HG02870 (cell line): Measurements from ENCODE around the gene GJA4.
"Not testable (repeated sequence)": the region's sequence is repeated elsewhere in the genome, so short reads cannot be mapped to it uniquely, and the experiment has no call there.

ENCODE experiments used
- ATAC-seq: cut with Tn5 transposase; IDR thresholded peaks from one replicate; pipeline ENCODE4 v1.9.1; 2021; ENCODE audit warnings: mild to moderate bottlenecking, moderate library complexity; ENCODE audit not compliant: unreplicated experiment

The GJA4 gene

DNA sequence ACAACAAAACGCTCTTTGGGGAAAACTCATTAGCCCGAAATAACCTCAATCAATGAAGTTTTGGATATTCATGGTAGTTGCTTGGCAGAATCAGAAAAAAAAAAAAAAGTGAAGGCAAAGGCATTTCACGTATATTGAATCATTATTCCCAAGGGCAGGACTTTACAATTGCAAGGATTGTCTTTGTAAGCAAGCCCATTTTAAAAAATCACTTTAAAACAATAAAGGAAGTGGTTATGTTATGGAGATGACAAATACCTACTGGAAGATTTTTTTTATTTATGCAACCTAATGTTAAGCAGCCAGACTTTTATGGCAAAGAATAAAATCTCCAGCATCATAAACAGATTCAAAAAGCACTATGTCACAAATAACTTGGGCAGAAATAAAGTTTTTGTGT lies 23.9 kb upstream of the GJA4 start:
- ATAC-seq = no peak

DNA sequence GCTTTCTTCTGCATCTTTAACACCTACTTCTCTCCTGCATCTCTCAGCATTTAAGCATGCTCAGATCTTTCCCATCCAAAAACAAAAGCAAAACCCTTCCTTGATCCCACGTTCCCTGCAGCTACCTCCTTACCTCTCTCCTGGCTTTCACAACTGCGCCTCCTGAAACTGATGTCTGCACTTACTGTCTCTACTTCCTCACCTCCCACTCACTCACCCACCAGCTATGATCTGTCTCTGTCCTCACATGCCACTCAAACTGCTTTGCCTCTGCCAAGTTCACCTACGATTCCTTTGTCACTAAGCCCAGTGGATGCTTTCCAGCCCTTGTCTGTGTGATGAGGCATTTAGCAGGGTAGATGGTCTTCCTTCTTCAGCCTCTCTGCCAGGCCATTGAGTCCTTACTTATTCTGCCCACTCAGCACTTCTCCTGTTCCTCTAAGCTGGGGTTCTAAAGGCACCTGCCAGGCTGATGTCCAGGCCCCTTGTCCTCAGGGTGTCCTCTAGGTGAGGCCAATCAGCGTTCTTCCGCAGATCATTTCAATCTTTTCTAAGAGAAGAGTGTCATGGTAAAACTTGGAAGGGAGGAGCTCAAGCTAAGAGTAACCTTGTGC lies 21.8 kb upstream of the GJA4 start:
- ATAC-seq = no peak

DNA sequence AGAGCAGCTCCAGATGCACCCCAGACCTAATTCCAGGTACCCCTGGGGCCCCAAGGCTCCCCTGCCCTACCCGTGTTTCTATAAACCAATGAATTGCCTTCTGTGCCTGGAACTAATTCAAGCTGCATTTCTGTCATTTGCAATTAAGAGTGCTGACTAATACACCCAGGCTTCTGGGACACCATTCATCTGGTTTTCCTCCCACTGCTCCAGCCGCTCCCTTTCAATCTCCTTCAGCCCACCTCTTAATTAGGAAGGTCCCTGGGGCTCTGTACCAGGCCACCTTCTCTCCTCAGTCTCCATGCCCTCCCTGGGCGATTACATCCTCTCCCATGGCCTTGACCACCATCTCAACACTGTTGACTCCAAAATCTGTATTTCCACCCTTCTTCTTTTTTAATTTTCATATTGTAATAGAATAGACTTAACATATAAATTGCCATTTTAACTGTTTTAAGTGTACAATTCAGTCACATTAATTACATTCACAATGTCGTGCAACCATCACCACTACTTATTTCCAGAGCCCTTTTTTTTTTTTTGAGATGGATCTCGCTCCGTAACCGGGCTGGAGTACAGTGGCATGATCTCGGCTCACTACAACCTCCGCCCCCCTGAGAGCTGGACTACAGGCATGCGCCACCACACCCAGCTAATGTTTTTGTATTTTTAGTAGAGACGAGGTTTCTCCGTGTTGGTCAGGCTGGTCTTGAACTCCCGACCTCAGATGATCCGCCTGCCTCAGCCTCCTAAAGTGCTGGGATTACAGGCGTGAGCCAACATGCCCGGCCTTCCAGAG lies 21.0 kb upstream of the GJA4 start:
- no peak for ATAC-seq

DNA sequence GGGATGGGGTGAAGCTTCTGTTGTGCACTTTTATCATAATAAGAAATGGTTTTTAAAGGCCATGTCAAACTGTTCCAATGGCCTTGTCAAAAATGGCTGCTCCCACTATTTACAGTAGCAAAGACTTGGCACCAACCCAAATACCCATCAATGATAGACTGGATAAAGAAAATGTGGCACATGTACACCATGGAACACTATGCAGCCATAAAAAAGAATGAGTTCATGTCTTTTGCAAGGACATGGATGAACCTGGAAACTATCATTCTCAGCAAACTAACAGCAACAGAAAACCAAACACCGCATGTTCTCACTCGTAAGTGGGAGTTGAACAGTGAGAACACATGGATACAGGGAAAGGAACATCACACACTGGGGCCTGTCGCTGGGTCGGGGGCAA lies 19.7 kb upstream of the GJA4 start:
- not testable (repeated sequence) for ATAC-seq

DNA sequence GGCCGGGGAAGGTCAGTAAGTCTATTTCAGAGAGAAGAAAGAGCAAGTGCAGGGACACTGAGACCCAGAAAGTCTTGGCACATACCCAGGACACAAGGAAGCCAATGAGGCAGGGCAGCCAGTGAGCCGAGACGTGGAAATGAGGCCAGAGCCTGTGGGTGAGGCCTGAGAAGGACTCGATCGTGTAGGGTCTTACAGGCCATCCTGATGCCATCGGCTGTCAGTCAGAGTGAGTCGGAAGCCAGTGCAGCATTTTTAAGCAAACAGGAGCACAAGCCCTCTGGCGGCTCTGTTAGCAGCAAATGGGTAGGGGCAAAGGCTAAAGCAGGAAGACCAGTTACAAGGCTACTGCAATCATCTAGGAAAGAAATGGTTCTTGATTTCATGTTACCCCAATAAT lies 17.8 kb upstream of the GJA4 start:
- no peak for ATAC-seq

DNA sequence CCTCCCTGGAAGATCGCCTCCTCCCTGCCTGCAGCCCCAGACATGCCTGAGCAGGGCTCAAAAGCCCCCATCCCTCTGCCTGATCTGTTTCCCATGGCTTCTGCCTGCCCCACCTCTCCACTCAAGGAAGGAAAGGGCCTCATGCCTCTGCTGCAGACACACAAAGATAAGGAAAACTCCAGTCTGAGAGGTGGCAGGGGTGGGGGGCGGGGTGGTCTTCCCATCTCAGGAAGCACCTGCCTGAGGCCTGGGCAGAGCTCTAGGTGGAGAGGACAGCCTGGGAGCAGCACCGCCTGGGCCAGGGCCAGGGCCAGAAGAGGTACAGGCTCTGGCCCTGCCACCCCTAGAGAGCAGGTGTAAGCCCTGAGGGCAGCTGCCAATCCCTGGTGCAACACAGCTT lies 15.9 kb upstream of the GJA4 start:
- ATAC-seq = no peak

DNA sequence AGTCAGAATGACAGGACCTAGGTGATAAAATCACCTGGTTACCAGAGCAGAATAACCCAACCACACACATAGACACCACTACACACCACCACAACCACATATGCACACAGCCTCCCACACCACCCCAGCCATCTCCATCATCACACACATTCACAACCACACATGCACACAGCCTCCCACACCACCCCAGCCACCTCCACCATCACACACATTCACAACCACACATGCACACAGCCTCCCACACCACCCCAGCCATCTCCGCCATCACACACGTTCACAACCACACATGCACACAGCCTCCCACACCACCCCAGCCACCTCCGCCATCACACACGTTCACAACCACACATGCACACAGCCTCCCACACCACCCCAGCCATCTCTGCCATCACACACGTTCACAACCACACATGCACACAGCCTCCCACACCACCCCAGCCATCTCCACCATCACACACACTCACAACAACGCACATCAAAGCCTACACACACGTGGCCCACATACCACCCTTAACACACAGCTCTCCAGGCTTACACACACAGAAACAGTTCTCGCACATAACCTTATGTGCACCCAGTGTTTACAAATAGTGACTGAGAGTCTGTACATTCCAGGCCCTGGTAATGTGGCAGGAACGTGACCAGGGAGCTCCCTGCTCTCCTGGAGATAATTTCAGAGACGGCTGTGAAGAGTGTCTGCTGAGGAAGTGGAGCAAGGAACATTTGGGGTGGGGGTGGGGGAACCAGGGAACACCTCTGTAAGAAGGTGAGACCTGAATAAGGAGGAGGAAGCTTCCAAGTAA lies 15.1 kb upstream of the GJA4 start:
- no peak for ATAC-seq

DNA sequence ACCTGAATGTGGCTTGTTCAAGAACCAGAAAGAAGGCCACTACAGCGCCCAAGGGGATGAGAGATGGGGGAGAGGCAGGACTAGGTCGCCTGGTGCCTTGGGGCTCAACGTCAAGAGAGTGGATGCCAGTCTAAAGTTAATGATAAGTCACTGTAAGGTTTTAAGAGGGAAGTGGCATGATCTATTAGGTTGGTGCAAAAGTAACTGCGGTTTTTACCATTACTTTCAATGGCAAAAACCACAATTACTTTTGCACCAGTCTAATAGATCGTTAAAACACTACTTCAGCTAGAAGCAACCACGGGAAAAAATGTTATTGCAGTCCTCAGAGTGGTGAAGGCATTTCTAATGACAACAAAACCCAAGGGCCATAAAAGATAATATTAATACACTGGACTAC lies 14.4 kb upstream of the GJA4 start:
- ATAC-seq = no peak

DNA sequence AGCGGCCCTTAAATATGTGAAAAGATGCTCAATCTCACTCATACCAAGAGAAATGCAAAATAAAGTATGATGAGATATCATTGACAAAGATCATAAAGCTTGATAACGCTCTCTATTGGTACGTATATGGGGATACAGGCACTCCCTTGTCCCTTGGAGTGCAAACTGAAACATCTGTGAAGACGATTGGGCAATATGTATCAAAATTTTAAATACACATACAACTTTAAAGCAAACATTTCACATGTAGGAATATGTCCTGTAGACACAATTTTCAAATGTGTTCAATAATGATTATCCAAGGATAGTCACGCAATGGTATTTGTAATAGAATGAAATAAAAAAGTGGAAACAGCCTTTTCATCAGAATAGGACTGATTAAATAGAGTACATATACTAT lies 13.8 kb upstream of the GJA4 start:
- ATAC-seq = no peak

DNA sequence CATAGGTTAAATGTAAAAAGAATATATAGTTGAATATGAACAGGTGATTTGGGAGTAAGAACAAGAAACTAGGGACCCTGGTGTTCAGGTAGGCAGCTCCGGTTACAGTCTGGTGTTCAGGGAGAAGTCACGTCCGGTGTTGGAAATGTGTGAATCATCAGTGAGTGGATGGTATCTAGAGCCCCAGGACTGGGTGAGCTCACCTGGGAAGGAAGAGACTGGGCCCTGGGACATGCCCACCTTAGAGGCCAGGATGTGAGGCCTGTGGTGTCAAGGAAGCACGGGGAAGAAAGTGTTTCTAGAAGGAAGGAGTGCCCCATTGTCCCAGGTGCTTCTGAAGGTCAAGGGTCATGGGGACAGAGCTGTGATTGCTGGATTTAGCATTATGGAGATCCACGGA lies 13.3 kb upstream of the GJA4 start:
- ATAC-seq = no peak

DNA sequence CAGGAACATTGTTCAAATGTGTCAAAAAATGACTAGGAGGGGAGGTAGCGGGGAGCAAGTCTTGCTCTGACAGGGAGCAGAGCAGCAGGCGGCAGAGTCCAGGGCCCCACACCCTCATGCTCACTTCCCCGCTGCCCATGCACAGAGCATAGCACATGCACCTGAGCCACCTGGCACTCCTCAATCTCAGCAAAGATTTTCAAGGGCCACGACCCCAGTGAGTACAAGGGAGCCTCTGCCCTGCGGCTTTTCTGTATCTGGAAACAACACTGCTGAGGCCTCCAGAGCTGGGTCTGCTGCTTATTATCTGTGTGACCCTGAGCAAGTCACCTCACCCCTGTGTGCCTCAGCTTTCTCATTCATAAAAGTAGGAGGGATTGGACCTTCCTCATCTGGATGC lies 12.8 kb upstream of the GJA4 start:
- no peak for ATAC-seq

DNA sequence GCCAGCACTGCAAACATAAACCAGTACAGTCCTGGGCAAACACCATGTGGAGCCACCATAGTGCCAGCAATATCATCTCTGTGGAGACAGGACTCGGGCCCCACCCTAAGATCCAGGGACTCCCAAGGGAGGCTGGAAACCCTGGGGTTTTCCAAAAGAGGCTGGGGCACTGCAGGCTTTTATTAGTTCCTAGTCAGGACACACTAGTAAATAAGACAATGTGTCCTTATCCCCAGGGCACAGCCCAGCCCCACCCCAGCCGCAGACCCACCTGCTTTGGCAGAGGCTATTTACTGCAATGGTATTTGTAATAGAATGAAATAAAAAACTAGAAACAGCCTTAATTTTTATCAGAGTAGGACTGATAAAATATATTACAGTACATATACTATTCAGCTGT lies 12.3 kb upstream of the GJA4 start:
- ATAC-seq = no peak

DNA sequence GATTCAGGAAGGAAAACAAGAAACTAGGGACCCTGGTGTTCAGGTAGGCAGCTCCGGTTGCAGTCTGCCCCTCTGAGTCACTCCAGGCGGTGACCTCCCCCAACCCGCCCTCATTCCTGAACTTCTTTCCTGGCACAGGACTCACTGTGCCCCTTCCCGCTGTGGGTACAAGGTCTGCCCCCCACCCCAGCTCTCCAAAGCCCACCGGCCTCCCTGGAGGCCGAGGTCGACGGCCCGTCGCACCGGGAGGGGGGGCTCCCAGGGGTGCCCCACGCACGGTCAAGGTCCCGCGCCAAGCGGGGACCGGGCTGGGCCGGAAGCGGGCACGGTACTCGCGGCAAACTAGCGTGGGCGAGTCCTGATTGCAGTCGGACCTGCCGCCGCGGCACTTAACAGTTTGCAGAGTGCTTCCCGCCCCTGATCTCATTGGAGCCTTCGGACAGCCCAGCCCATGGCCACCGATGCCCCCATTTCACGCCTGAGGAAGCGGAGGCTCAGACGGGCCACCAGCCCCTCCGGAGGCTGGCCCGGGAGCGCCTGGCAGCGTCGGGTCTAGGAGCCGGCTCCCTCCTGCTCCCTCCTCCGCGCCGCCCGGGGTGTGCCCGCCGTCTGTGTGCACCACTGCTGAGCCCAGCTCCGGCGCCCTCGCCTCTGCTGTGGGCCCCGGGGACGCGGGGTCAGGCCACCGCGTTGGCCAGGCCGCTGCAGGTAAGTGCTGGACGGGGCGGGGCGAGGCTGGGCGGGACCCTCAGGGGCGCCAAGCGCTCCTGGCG lies 11.5 kb upstream of the GJA4 start, which contains the start of gene GJB3:
Gene GJB3 (plus strand): TSS at position 144 of the 773 bp plus-strand sequence. CDS start 3,549 bp downstream, outside the sequence.
- ATAC-seq = no peak

DNA sequence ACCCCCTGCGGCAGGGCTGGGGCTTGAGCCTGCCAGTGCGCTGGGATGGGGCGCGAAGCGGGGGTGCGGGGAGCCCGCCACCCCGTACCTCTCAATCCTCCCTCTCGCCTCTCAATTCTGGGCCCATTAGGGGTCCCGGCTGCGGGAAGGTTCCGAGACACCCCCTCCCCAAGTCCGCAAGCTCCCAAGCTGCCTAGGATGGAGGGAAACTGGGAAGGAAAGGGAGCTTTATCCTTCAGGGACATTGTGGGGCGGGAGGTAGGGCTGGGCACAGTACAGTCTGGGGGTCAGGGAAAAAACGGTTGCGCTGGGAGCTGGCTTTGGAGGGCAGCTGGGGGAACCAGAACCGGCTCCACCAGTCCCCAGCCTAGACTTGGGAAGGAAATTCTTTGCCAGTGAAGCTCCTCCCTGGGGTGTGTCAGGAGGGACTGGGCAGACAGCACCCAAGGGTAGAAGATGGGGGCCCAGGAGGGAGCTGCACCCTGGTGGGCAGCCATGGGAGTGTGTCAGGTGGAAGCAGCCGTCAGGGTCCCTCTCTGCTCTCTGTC lies 10.9 kb upstream of the GJA4 start:
- no peak for ATAC-seq

DNA sequence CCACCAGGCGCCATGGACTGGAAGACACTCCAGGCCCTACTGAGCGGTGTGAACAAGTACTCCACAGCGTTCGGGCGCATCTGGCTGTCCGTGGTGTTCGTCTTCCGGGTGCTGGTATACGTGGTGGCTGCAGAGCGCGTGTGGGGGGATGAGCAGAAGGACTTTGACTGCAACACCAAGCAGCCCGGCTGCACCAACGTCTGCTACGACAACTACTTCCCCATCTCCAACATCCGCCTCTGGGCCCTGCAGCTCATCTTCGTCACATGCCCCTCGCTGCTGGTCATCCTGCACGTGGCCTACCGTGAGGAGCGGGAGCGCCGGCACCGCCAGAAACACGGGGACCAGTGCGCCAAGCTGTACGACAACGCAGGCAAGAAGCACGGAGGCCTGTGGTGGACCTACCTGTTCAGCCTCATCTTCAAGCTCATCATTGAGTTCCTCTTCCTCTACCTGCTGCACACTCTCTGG lies 8.0 kb upstream of the GJA4 start:
- ATAC-seq = no peak

DNA sequence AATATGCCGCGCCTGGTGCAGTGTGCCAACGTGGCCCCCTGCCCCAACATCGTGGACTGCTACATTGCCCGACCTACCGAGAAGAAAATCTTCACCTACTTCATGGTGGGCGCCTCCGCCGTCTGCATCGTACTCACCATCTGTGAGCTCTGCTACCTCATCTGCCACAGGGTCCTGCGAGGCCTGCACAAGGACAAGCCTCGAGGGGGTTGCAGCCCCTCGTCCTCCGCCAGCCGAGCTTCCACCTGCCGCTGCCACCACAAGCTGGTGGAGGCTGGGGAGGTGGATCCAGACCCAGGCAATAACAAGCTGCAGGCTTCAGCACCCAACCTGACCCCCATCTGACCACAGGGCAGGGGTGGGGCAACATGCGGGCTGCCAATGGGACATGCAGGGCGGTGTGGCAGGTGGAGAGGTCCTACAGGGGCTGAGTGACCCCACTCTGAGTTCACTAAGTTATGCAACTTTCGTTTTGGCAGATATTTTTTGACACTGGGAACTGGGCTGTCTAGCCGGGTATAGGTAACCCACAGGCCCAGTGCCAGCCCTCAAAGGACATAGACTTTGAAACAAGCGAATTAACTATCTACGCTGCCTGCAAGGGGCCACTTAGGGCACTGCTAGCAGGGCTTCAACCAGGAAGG lies 7.4 kb upstream of the GJA4 start:
- ATAC-seq = no peak

DNA sequence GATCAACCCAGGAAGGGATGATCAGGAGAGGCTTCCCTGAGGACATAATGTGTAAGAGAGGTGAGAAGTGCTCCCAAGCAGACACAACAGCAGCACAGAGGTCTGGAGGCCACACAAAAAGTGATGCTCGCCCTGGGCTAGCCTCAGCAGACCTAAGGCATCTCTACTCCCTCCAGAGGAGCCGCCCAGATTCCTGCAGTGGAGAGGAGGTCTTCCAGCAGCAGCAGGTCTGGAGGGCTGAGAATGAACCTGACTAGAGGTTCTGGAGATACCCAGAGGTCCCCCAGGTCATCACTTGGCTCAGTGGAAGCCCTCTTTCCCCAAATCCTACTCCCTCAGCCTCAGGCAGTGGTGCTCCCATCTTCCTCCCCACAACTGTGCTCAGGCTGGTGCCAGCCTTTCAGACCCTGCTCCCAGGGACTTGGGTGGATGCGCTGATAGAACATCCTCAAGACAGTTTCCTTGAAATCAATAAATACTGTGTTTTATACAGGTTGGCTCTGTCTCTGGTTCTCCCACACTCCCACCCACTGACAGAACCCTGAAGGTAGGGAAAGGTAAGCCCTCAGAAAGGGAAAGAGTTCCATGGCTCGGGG lies 6.8 kb upstream of the GJA4 start:
- no peak for ATAC-seq

DNA sequence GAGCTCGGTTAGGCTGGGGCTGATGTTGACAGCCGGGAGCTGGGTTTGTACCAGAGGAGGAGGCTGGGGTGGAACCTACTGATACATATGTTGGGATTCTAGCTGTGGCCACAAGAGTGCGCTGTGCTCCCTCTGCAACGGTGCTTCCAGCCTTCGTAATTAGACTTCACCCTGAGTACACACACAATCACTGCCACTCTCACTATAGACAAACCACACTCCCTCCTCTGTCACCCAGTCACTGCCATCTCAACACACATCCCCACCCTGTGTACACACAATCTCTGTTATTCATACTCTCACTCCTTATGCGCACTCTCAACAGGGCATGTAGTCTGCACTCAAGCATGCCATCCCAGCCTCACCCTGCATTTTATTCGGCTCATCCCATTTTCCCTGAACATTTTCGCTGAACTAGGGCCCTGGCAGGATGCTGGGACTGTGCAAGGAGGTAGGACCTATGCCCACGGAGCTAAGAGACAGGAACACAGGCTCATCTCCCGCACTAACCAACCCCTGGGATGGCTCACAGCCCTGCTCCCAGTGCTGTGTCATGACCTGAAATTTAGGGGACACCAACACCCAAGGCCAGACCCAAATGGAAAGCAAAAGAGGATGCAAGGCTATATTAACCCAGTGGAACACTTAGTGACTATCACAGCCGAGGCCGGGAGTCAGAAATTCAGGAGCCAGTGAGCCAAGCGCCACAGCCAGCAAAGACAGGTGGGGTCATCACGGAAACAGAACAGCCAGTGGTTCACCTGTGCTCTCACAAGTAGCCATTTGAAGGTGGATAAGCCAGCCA lies 6.1 kb upstream of the GJA4 start:
- ATAC-seq = no peak
